Fibroblast of lung (primary cell): ENCODE data around the gene SDK1.

Experiments used
- CTCF ChIP-seq, 2 donors: IDR thresholded peaks in 1 of 2; conservative IDR thresholded peaks in 1 of 2; 1 replicate in 1 of 2; 2 replicates in 1 of 2; pipeline ENCODE4 v1.5.1; 2011 to 2012; ENCODE audit warnings: low read length in 2 of 2, control low read depth in 1 of 2, inconsistent platforms in 1 of 2, low read depth in 1 of 2, mild to moderate bottlenecking in 1 of 2
- EZH2 ChIP-seq: IDR thresholded peaks from 2 replicates; pipeline ENCODE4 v1.5.1; 2012; ENCODE audit warnings: low read length, control low read depth, mild to moderate bottlenecking; ENCODE audit errors: missing control alignments

- TF ChIP-seq EZH2 (no peak), CTCF (conservative IDR thresholded peaks at IDR 0.05 in 1 of 2, IDR thresholded peaks at IDR 0.05 in 1 of 2; ENCODE audit: low read depth in 1 of 2, low read length in 2 of 2) (no peak)
Observed at GRCh38 chr7:4127909-4128560, 827.0 kb downstream of the SDK1 start.
